Spleen (tissue), 11 donors: Measurements from ENCODE around the gene CEP72. TPM values are rescaled to one million over a fixed set of nuclear protein-coding genes. Genes with fewer than 3 reads are reported as not detected.

Experiments
- DNase-seq: peaks from one replicate; pipeline ENCODE4 v3.0.0-alpha.2; 2020
- H3K27ac ChIP-seq, 8 donors: fragments of 200-600 bp; sonication (generic) in 7 of 8; 1 replicate in 4 of 8; 2 replicates in 4 of 8; pipeline versions ENCODE4 v1.5.0 to v1.8.0; 2016 to 2021; ENCODE audit warnings: inconsistent platforms in 4 of 8, mild to moderate bottlenecking in 4 of 8, moderate library complexity in 1 of 8
- H3K27me3 ChIP-seq, 7 donors: fragments of 200-600 bp; sonication (generic) in 6 of 7; replicated peaks in 1 of 7; 1 replicate in 4 of 7; 2 replicates in 3 of 7; pipeline versions ENCODE4 v1.5.0 to v1.8.0; 2016 to 2021; ENCODE audit warnings: inconsistent platforms in 3 of 7, mild to moderate bottlenecking in 1 of 7
- H3K36me3 ChIP-seq, 6 donors: fragments of 200-600 bp; sonication (generic) in 5 of 6; 1 replicate in 4 of 6; 2 replicates in 2 of 6; pipeline versions ENCODE4 v1.5.0 to v1.8.0; 2016 to 2021; ENCODE audit warnings: inconsistent platforms in 2 of 6
- H3K4me1 ChIP-seq, 6 donors: fragments of 200-600 bp; sonication (generic) in 5 of 6; 1 replicate in 3 of 6; 2 replicates in 3 of 6; pipeline versions ENCODE4 v1.5.0 to v1.8.0; 2016 to 2021; ENCODE audit warnings: inconsistent platforms in 3 of 6
- H3K4me3 ChIP-seq, 8 donors: fragments of 200-600 bp; sonication (generic) in 7 of 8; 1 replicate in 4 of 8; 2 replicates in 4 of 8; pipeline versions ENCODE4 v1.5.0 to v1.8.0; 2016 to 2021; ENCODE audit warnings: inconsistent platforms in 4 of 8, mild to moderate bottlenecking in 4 of 8, moderate library complexity in 2 of 8
- H3K9me3 ChIP-seq, 8 donors: fragments of 200-600 bp; sonication (generic) in 7 of 8; 1 replicate in 4 of 8; 2 replicates in 4 of 8; pipeline versions ENCODE4 v1.5.0 to v1.8.0; 2016 to 2021; ENCODE audit warnings: inconsistent platforms in 4 of 8
- CTCF ChIP-seq, 11 experiments: fragments of 200-600 bp in 7 of 11; fragments of 450-650 bp in 4 of 11; sonication (generic) in 4 of 11; IDR thresholded peaks in 8 of 11; conservative IDR thresholded peaks in 3 of 11; 1 replicate in 7 of 11; 2 replicates in 4 of 11; pipeline versions ENCODE4 v1.4.0 to v1.8.0; 2016 to 2021; ENCODE audit warnings: antibody characterized with exemption in 11 of 11, inconsistent platforms in 4 of 11, mild to moderate bottlenecking in 1 of 11
- POLR2A ChIP-seq, 3 donors: fragments of 450-650 bp; IDR thresholded peaks; one replicate each; pipeline ENCODE4 v1.5.1; 2017; ENCODE audit warnings: antibody characterized with exemption in 3 of 3, mild to moderate bottlenecking in 1 of 3
- POLR2AphosphoS5 ChIP-seq, 3 donors: sonication (generic); formaldehyde crosslinking; IDR thresholded peaks; one replicate each; pipeline ENCODE4 v1.5.1; 2017; ENCODE audit warnings: antibody characterized with exemption in 3 of 3
- WGBS, 5 donors: extraction: QIAGEN DNeasy Blood & Tissue Kit in 3 of 5; methylation state at CpG; one replicate each; pipeline versions ENCODE4 v1.1.5 to v1.1.7; 2013 to 2018; 5-methylcytosine and 5-hydroxymethylcytosine counted together
- intact Hi-C: fragments of 100-400 bp; cut with DNase I; formaldehyde crosslinking; loops from one replicate; pipeline ENCODE4 v1.15.0; 2023; ENCODE audit warnings: low total_unique reads
- polyA plus RNA-seq, 3 donors: library from polyadenylated mRNA; stranded (reverse); fragments of 200-250 nt; gene quantifications; one replicate each; pipeline ENCODE4 v1.2.1, GENCODE V29; 2013
- total RNA-seq, 7 donors: library from RNA; depleted of rRNA in 3 of 7; stranded (reverse); fragments of >200 nt in 3 of 7; fragmentation: NEBNext Ultra II Directional in 4 of 7; extraction: Animal tissue kit (Norgen Biotek cat#: 25700) in 4 of 7; gene quantifications; one replicate each; pipeline versions ENCODE4 v1.1.0 to v1.2.1, GENCODE V29; 2016 to 2021
- donor health status: healthy with polysubstance abuse.
- donor health status: DM: no; HTN: no; CAD: no; lungs with moderate emphysema.
- donor health status: DM: no; HTN: no; CAD: no.
- donor health status: Bipolar disorder and iron deficiency.
- donor health status: healthy.
- donor health status: DM: no; HTN: no; CAD: no.
- donor health status: DM: yes; HTN: yes; CAD: no.

The CEP72 gene
- total and polyA plus RNA-seq, 10 donors: 2.1 to 13.1 (median 9.0) TPM

- Histone ChIP-seq H3K9me3 (no peaks in the 10 kb centered on the region), H3K27me3 (peaks cover 0 to 33% (median 11%) of the 10 kb centered on the region in 7 donors), H3K4me3 (no peak overlapping the region), H3K27ac (no peak overlapping the region), H3K4me1 (peaks cover 0 to 47% (median 25%) of the 10 kb centered on the region in 6 donors), H3K36me3 (no peaks in the 10 kb centered on the region)
- intact Hi-C loops: no loop called here
- DNase-seq: peak; percentile 73
- 89 to 94% (median 92%) methylated on average over 8 to 9 of the region's 9 CpGs for WGBS, 5 donors
- TF ChIP-seq POLR2A (IDR thresholded peaks at IDR 0.05) (no peak), CTCF (IDR thresholded peaks at IDR 0.05 in 8 of 11, conservative IDR thresholded peaks at IDR 0.05 in 3 of 11) (no peak), POLR2AphosphoS5 (IDR thresholded peaks at IDR 0.05) (no peak)
Measured at GRCh38 chr5:610011-610743, 2.0 kb upstream of the CEP72 start.

DNA sequence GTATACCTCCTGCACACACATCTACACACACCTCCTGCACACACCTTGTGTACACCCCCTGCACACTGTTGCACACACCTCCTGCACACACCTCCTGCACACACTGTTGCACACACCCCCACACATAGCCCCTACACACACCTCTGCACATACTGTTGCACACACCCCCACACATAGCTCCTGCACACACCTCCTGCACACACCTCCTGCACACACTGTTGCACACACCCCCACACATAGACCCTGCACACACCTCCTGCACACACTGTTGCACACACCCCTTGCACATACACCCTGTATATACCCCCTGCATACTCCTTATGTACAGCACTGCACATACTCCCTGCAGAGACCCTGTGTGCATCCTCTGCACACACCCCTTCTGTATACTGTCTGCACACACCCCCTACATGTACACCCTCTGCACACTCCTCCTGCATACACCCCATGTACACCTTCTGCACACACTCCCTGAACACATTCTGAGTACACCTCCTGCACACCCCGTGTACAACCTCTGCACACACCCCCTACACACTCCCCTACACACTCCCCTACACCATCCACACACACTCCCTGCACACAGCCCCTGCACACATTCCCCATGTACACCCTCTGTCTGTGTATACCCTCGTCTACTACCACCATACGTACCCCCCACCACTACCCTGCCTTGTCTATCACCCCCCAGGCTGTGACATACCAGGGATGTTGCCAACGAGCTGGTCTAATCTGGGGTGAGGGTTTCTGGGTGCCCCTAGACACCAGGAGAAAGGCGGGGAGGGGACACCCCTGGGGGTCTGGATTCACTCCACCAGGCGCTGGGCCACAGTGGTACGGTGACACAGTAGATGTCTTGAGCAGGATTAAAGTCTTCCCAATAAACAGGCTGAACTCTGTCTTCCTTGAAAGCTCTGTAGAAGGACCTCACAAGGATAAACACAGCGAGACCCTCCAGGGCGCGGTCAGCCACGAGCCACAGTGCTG, 1.1 kb upstream of the CEP72 start:
- DNase-seq: peak; percentile 40
- 44 to 56% (median 50%) methylated on average over 8 to 11 of the region's 11 CpGs for WGBS, 5 donors
- H3K27me3 ChIP-seq: peaks cover 0 to 31% (median 9%) of the 10 kb centered on the region in 7 donors

DNA sequence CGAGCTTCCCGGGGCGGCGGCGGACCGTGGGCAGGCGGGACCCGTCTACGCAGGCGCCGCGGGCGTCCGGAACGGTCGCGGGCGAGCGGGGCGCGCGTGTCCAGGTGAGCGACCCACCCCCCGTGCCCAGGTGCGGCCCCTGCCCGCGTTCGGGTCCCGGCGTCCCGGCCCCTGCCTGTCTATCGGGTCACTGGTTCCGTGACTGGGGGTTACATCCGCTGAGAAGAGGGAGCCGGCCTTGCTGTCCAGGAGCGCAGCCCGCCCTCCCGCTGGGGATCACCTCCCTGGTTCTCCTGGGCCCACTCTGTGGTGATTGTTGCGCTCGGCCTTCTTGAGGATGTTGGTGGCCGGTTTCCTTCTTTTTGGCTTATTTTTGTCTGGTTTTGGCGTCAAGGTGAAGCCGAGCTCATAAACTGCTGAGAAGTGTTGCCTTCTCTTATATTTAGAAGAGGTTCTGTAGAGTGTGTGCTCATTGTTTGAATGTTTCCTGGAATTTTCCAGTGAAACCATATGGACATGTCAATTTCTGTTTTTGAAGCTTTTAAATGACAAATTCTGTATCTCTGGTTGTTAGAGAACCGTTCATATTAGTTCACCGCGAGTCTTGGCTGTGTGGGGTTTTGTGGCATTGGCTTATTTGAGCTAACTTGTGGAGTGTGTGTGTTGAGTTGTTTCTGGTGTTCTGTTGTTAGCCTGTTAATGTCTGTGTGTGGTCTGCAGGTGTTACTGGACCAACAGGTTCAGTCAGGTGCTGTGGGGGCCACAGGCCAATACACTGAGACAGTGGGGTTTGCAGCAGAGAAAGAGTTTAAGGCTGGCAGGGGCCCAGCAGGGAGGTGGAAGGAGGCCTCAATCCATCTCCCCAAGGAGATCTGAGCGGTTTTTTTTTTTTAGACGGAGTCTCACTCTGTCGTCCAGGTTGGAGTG, 621 bp downstream of the CEP72 start:
- TF ChIP-seq CTCF (IDR thresholded peaks at IDR 0.05 in 8 of 11, conservative IDR thresholded peaks at IDR 0.05 in 3 of 11): no peak
- TF ChIP-seq POLR2AphosphoS5 (IDR thresholded peaks at IDR 0.05): no peak
- TF ChIP-seq POLR2A (IDR thresholded peaks at IDR 0.05): no peak
- H3K36me3 ChIP-seq: peaks cover 0 to 11% (median 0%) of the 10 kb centered on the region in 6 donors
- no peaks in the 10 kb centered on the region for H3K9me3 ChIP-seq
- peak overlapping the region; percentile 78 to 100 (median 92) for H3K4me3 ChIP-seq
- H3K27me3 ChIP-seq: peaks cover 0 to 14% (median 0%) of the 10 kb centered on the region in 7 donors
- intact Hi-C loops: no loop called here
- peak; percentile 49 for DNase-seq
- H3K27ac ChIP-seq: peak overlapping the region in 5 of 8 donors; percentile 59 to 81 (median 79)
- 13 to 31% (median 17%) methylated on average over 18 to 49 of the region's 49 CpGs for WGBS, 5 donors
- H3K4me1 ChIP-seq: peaks cover 0 to 38% (median 22%) of the 10 kb centered on the region in 6 donors

More for the DNA sequence above, 1.1 kb upstream of the CEP72 start:
- no peaks in the 10 kb centered on the region for H3K36me3 ChIP-seq
- no peaks in the 10 kb centered on the region for H3K9me3 ChIP-seq
- peaks cover 0 to 47% (median 25%) of the 10 kb centered on the region in 6 donors for H3K4me1 ChIP-seq
- peak overlapping the region in 4 of 8 donors; percentile 68 to 81 (median 79) for H3K27ac ChIP-seq
- TF ChIP-seq POLR2A (IDR thresholded peaks at IDR 0.05) (no peak), POLR2AphosphoS5 (IDR thresholded peaks at IDR 0.05) (no peak), CTCF (IDR thresholded peaks at IDR 0.05 in 8 of 11, conservative IDR thresholded peaks at IDR 0.05 in 3 of 11) (no peak)
- peak overlapping the region in 7 of 8 donors; percentile 78 to 100 (median 93) for H3K4me3 ChIP-seq
- intact Hi-C loops: no loop called here
